ENCODE measurements around the gene DPEP3.
"Not testable (repeated sequence)": the region's sequence is repeated elsewhere in the genome, so short reads cannot be mapped to it uniquely, and the experiment has no call there.

The DPEP3 gene

DNA sequence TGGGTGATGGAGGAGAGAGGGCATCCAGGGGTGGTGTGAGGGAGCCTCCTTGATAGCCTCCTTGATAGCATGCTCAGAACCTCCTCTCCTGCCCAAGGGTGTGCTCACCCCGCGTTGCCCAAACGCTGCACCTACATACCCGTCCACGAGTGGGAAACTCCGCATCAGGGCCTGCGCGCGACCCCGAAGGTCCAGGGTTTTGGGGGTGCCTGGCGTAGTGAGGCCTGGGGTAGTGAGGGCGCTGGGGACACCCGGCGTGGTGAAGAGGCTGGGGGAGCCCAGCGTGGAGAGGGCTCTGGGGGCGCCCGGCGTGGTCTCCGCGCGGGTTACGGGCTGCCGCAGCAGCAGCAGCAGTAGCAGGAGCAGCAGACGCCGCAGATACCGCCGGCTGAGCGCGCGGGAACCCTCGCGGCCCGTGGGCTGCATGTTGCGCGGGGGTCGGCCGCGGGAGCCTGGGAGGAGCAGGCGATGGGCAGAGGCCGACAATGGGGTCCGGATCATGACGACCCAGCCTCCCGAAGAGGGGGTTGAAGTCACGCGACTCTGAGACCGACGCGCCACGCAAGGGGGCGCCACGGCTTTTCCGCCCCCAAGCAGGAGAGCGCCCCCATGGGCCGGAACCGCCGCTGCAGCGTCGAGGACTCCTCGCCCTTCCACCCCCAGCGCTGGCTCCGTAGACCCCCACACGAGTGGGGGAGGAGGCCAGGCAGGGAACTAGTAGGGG lies at the start of gene DPEP3:
Gene DPEP3, minus strand, starts transcription at position 545 of the 724 bp plus-strand sequence. Its CDS starts 119 bp downstream, at position 426.
- DNase-seq (ENCODE audit: low spot score), result no peak

DNA sequence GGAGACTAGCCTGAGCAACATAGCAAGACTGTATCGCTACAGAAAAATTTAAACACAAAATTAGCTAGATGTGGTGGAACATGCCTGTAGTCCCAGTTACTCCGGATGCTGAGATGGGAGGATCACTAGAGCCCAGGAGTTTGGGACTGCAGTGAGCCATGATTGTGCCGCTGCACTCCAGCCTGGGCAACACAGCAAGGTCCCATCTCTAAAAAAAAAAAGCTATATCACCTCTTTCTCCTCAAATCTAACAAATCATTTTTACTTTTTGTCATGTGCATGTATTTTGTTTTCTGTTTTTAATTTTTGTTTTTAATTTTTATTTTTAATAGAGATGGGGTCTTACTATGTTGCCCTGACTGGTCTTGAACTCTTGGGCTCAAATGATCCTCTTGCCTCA lies 48.7 kb upstream of the DPEP3 start:
- DNase-seq (ENCODE audit: low spot score), result no peak

GRCh38 chr16:68022728-68023537 lies 42.6 kb upstream of the DPEP3 start, which contains the start of the genes DDX28 and DUS2:
DDX28 (minus strand) TSS chr16:68023232; CDS start chr16:68023202, 30 bp downstream.
DUS2 (plus strand) TSS chr16:68023284; CDS start chr16:68038024, 14,740 bp downstream.
- DNase-seq (ENCODE audit: low spot score), result peak; percentile 77

GRCh38 chr16:68022278-68022727 lies 42.0 kb upstream of the DPEP3 start:
- no peak for DNase-seq (ENCODE audit: low spot score)

- DNase-seq (ENCODE audit: low spot score), result no peak
Measured at GRCh38 chr16:68021490-68021889, 41.2 kb upstream of the DPEP3 start.

GRCh38 chr16:68019167-68019680 lies 38.9 kb upstream of the DPEP3 start:
- DNase-seq (ENCODE audit: low spot score), result no peak

DNA sequence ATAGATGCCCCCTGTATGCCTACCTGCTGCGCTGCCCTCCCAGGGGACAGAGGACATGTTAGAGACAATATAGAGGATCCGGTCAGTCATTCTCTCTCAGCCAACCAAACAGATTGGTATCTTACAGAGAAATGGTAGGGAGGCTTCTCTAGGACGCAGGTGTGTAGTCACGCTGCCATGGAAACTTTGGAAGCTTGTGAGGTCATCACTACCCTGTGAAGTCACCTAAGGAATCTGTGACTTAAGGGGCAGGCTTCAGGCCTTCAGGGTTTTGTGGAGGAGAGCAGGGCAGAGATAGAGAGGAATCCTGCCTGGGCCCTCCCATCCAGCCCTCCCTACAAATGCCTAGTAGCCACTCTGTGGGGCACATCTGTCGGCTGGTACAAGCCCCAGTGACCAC lies 35.4 kb upstream of the DPEP3 start, which contains the start of gene DPEP2NB:
Gene DPEP2NB, minus strand, starts transcription at position 231 of the 400 bp plus-strand sequence. Its CDS starts 141 bp downstream, at position 90.
- no peak for DNase-seq (ENCODE audit: low spot score)

DNA sequence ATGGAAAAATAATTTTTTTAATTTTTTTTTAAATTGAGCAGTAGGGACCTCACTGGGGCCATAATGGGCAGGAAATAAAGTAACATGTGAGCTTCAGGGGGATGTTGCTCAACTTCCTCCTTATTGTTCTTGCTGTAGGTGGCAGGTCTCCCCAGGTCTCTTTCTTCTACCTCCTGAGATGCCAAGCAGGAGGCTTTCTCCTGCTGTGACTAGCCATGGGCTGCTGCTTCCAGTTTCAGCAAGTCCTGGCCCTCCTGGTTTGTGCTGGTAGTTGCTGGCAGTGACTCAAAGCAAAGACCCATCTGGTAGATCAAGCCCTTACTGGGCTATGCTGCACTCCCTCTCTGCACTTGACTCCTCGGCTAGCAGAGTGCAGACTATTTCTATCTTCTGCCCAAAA lies 33.1 kb upstream of the DPEP3 start:
- no peak for DNase-seq (ENCODE audit: low spot score)

DNA sequence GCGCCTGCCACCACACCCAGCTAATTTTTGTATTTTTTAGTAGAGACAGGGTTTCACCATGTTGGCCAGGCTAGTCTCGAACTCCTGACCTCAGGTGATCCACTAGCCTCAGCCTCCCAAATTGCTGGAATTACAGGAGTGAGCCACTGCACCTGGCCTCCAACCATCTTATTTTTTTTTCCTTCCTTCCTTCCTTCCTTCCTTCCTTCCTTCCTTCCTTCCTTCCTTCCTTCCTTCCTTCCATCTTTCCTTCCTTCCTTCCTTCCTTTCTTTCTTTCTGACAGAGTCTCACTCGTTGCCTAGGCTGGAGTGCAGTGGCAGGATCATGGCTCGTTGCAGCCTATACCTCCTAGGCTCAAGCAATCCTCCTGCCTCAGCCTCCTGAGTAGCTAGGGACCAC lies 29.6 kb upstream of the DPEP3 start:
- DNase-seq (ENCODE audit: low spot score), result not testable (repeated sequence)

DNA sequence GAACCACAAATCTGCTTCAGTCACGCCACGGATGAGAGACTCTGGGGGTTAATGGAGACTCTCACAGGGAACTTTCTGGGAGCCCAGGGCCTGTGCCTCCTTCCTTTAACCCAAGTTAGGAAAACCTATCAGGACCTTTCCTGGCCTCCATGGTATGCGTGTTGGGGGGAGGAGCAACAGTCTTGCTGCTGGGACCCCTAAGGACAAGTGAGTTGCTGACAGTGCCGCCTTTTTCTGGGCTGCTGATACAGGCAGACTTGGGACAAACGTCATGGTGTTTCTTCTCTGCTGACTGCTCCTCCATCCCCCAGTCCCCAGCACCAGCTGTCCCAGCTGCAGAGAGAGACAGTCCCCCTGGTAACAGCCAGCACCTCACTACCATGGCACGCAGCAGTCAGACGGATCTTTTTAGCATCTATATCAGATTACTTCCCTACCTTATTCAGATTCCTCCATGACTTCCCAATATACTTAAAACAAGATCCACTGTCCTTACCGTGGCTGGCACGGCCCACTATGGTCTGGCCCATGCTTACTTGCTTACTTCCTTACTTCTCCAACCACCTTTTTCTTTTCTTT lies 28.9 kb upstream of the DPEP3 start:
- no peak for DNase-seq (ENCODE audit: low spot score)

DNA sequence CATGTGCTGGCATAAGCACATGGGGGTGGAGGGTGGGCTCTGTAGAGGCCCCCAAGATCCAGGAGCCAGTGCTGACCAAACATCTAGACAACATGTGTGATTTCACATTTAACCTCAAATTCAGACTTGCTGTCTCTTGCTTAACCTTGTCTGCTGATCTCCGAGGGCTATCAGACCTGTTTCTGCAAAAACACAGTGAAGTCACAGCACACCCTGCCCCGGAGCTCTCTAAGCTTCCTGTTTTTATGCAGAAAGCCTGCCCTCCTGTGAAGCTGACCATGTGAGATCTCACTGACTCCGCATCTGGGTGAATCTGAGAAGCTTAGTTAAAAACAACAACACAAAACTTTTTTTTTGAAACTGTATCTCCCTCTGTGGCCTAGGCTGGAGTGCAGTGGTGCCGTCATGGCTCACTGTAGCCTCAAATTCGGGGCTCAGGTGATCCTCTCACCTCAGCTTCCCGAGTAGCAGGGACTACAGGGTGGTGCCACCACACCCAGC lies 25.5 kb upstream of the DPEP3 start:
- DNase-seq (ENCODE audit: low spot score), result no peak

- no peak for DNase-seq (ENCODE audit: low spot score)
Measured at GRCh38 chr16:68005211-68005610, 24.9 kb upstream of the DPEP3 start.

GRCh38 chr16:68003031-68003430 lies 22.7 kb upstream of the DPEP3 start:
- DNase-seq (ENCODE audit: low spot score), result no peak

DNA sequence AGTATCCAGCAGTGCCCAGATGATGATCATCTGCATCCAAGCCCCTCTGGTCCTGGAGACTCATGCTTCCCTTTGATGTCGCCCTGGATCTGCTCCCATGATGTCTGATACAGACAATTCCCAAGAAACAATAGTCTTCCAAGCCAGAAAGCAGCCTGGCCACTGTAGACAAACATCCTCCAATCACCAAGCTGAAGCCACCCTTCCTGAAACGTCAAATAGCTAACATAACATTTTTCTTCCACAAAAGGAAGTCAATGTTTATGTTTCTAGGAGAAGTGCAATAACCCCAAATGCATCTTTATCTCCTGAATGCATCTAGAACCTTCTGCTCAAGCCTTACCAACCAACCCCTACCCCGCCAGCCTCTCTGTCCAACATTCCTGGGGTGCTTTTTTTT lies 20.2 kb upstream of the DPEP3 start:
- no peak for DNase-seq (ENCODE audit: low spot score)

- no peak for DNase-seq (ENCODE audit: low spot score)
Measured at GRCh38 chr16:67999985-68000384, 19.7 kb upstream of the DPEP3 start.

- DNase-seq (ENCODE audit: low spot score), result not testable (repeated sequence)
Measured at GRCh38 chr16:67998779-67999688, 18.7 kb upstream of the DPEP3 start, which contains the start of gene DPEP2. DPEP2 (minus strand) TSS chr16:67999484; CDS start chr16:67993212, 6,272 bp downstream.

DNA sequence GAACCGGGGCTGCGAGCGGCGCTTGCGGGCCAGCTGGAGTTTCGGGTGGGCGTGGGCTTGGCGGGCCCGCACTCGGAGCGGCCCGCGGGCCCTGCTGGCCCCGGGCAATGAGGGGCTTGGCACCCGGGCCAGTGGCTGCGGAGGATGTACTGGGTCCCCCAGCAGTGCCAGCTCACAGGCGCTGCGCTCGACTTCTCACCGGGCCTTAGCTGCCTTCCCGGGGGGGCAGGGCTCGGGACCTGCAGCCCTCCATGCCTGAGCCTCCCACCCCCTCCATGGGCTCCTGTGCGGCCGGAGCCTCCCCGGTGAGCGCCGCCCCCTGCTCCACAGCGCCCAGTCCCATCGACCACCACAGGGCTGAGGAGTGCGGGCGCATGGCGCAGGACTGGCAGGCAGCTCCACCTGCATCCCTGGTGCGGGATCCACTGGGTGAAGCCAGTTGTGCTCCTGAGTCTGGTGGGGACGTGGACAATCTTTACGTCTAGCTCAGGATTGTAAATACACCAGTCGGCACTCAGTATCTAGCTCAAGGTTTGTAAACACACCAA lies 18.0 kb upstream of the DPEP3 start:
- DNase-seq (ENCODE audit: low spot score), result not testable (repeated sequence)

DNA sequence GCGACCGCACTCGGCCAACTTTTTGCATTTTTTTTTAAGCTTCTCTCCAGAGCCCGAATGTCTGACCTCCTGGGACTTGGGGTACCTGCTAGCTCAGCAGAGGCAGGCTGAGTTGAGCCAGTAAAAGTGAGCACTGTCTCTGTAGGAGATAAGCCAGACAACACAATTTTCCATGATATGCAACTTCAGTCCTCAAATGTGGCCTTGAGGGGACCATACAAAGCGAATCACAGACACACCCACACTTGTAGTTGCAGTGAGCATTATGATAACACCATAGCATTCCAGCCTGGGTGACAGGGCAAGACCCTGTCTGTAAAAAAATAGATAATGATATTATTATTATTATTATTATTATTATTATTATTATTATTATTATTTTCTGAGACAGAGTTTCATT lies 16.4 kb upstream of the DPEP3 start:
- no peak for DNase-seq (ENCODE audit: low spot score)

GRCh38 chr16:67995423-67995822 lies 15.1 kb upstream of the DPEP3 start:
- no peak for DNase-seq (ENCODE audit: low spot score)

DNA sequence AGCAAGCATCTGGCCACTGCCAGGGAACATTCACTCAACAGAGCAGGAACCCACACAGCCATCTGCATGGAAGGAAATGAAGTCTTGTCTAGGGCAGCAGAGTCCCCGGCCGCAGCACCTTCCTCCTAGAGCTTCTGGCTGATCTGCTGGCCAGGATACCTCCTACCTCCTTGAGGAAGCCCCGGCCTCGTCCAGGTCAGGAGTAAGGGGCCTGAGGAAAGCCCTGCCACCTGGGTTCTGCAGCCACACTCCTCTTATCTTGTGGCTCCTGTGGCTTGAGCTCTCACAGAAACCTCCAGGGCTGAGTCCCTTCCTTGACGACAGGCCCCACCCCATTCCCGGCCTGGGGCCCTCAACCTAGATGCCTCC lies 13.7 kb upstream of the DPEP3 start:
- not testable (repeated sequence) for DNase-seq (ENCODE audit: low spot score)
